ENCODE data around the gene SSRP1. TPM values are rescaled to one million over a fixed set of nuclear protein-coding genes. Genes with fewer than 3 reads are reported as not detected.

The SSRP1 gene
- total and polyA plus RNA-seq, 9 of the 15 experiments (the other 6 are each of a cell fraction or from before 2014, with no cell fraction given), result 91.1 to 416 (median 245) TPM

DNA sequence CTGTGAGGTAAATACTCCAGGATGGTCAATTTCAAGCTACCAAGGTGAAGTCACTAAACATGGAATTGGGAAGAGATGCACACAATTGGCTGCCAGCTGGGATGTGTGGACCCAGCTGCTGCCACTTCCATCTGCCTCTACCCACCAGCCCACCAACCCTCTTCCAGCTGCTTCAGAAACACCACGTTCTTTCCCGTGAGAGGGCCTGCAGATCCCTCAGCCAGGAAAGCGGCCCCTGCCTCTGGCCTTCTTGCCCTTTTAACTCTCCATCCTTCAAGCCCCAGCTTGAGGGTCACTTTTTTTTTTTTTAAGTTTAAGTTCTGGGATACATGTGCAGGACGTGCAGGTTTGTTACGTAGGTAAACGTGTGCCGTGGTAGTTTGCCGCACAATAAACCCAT lies 25.3 kb upstream of the SSRP1 start (continued):
- TF ChIP-seq POLR2AphosphoS2 (IDR thresholded peaks at IDR 0.05; ENCODE audit: low read length) (no peak), SIN3B (IDR thresholded peaks at IDR 0.05; ENCODE audit: low read depth) (no peak), ZNF184 (CRISPR knock-in tag; IDR thresholded peaks at IDR 0.05) (no peak)

DNA sequence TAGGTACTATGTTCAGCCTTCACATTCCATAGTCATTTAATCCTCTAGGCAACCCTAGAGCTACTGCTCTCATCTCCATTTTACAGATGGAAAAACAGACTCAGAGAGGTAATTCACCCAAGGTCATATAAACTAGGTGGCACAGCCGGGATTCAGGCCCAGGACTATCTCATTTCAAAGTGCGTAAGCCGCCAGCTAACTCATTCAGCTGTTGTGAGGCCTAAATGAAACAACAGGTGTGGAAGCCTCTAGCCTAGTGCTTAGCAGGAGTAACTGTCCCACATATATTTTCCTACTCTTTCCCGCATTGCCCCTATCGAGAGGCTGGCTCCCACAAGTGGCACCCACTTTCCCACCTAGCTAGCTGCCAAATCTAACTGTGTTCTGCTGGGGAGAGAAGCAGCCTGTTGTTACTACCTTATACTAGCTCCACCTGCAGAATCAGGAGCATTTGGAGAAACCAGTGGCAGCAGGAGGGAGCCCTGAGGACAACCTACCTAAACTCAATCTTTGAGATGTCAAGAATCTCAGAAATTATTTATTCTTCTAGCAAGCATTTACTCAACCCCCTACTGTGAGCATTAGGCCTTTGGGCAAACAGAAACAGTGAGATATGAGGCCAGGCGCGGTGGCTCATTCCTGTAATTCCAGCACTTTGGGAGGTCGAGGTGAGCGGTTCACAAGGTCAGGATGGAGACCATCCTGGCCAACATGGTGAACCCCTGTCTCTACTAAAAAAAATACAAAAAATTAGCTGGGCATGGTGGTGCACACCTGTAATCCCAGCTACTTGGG lies 24.4 kb upstream of the SSRP1 start:
- Histone ChIP-seq H3K4me2 (ENCODE audit: insufficient read depth, low read length) (no peak overlapping the region), H3K4me1 (replicated peaks in 1 of 2; ENCODE audit: control insufficient read depth in 2 of 2, insufficient read depth in 2 of 2, low read length in 2 of 2) (peaks cover 10 to 21% of the 10 kb centered on the region in 2 experiments), H2AFZ (ENCODE audit: low read depth, low read length) (no peak overlapping the region), H4K20me1 (replicated peaks; ENCODE audit: control insufficient read depth, insufficient read depth, low read length) (no peaks in the 10 kb centered on the region), H3K27me3 (ENCODE audit: control insufficient read depth in 2 of 2, insufficient read depth in 2 of 2, low read length in 2 of 2) (no peaks in the 10 kb centered on the region), H3K4me3 (no peak overlapping the region), H3K36me3 (ENCODE audit: control insufficient read depth, insufficient read depth, low read length) (no peaks in the 10 kb centered on the region), H3K79me2 (ENCODE audit: control insufficient read depth, insufficient read depth, low read length) (no peaks in the 10 kb centered on the region), H3K9ac (ENCODE audit: insufficient read depth in 1 of 2, low read depth in 2 of 2, low read length in 2 of 2) (no peak overlapping the region), H3K27ac (ENCODE audit: extremely low read depth, low read depth, low read length) (no peak overlapping the region), H3K9me1 (ENCODE audit: control insufficient read depth, insufficient read depth, low read length) (no peaks in the 10 kb centered on the region), H3K9me3 (replicated peaks; ENCODE audit: control insufficient read depth, insufficient read depth, low read depth, low read length) (no peaks in the 10 kb centered on the region)
- DNase-seq (ENCODE audit: extremely low read depth in 1 of 4, low spot score in 3 of 4), result no peak
- ChIA-PET POLR2A (interaction anchor here (0.5 to 1.1 kb wide), 4 partner anchors 8 to 387 kb away, joined by 3 to 4 read pairs (median 3); no protein-coding TSS in a partner anchor), CTCF (ENCODE audit: low intra/inter-chr PET ratio) (no interaction called here)
- intact Hi-C loops (cut with micrococcal nuclease) (loop anchor here (2.0 kb wide), 1 partner anchor 43 kb away; no protein-coding TSS in a partner anchor), in situ Hi-C loops (cut with MboI) (no loop called here)
- BruUV-seq (replicated peaks), result no TSS peak
- ATAC-seq, result no peak
- 56% methylated on average over 9 of the region's 9 CpGs for WGBS (ENCODE audit: insufficient coverage, low coverage, missing lambda C conversion rate)
- FAIRE-seq, result no peak
- TF ChIP-seq, protein P1, sequence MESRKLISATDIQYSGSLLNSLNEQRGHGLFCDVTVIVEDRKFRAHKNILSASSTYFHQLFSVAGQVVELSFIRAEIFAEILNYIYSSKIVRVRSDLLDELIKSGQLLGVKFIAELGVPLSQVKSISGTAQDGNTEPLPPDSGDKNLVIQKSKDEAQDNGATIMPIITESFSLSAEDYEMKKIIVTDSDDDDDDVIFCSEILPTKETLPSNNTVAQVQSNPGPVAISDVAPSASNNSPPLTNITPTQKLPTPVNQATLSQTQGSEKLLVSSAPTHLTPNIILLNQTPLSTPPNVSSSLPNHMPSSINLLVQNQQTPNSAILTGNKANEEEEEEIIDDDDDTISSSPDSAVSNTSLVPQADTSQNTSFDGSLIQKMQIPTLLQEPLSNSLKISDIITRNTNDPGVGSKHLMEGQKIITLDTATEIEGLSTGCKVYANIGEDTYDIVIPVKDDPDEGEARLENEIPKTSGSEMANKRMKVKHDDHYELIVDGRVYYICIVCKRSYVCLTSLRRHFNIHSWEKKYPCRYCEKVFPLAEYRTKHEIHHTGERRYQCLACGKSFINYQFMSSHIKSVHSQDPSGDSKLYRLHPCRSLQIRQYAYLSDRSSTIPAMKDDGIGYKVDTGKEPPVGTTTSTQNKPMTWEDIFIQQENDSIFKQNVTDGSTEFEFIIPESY (CRISPR knock-in tag; IDR thresholded peaks at IDR 0.05), result peak; percentile 51; the same call in 1 of the 2 replicates
- no peak for TF ChIP-seq BRF1 (IDR thresholded peaks at IDR 0.05; ENCODE audit: borderline replicate concordance, extremely low read depth, insufficient read length)

Data from K562 (cell line).